H9 (cell line): ENCODE results near the gene UBIAD1. TPM values are rescaled to one million over a fixed set of nuclear protein-coding genes. Genes with fewer than 3 reads are reported as not detected.

ENCODE experiments used
- DNase-seq: peaks from one replicate; pipeline ENCODE4 v3.0.0-alpha.2; 2017
- H2AFZ ChIP-seq: one replicate; pipeline ENCODE4 v1.6.1; 2013; ENCODE audit warnings: mild to moderate bottlenecking, low read length, control low read depth, moderate library complexity
- H2AK5ac ChIP-seq: 2 replicates; pipeline ENCODE4 v1.6.1; 2013; ENCODE audit warnings: low read length, control low read depth, mixed read lengths; ENCODE audit not compliant: insufficient read length
- H2BK120ac ChIP-seq: one replicate; pipeline ENCODE4 v1.6.1; 2013; ENCODE audit warnings: low read depth, mild to moderate bottlenecking, low read length, control low read depth, inconsistent platforms; ENCODE audit not compliant: poor library complexity, severe bottlenecking
- H2BK12ac ChIP-seq: 2 replicates; pipeline ENCODE4 v1.6.1; 2013; ENCODE audit warnings: low read length, control low read depth, mixed read lengths, low read depth; ENCODE audit not compliant: insufficient read length
- H2BK15ac ChIP-seq: 2 replicates; pipeline ENCODE4 v1.6.1; 2013; ENCODE audit warnings: low read depth, low read length, control low read depth
- H2BK20ac ChIP-seq: one replicate; pipeline ENCODE4 v1.6.1; 2013; ENCODE audit warnings: low read depth, mild to moderate bottlenecking, low read length, control low read depth, inconsistent platforms; ENCODE audit not compliant: poor library complexity, severe bottlenecking
- H2BK5ac ChIP-seq: 2 replicates; pipeline ENCODE4 v1.6.1; 2013; ENCODE audit warnings: low read length, control low read depth, mixed read lengths; ENCODE audit not compliant: insufficient read length
- H3K14ac ChIP-seq: 2 replicates; pipeline ENCODE4 v1.6.1; 2013; ENCODE audit warnings: low read length, control low read depth; ENCODE audit not compliant: insufficient read depth
- H3K18ac ChIP-seq: 2 replicates; pipeline ENCODE4 v1.6.1; 2013; ENCODE audit warnings: low read depth, mild to moderate bottlenecking, mixed read lengths, low read length, control low read depth; ENCODE audit not compliant: insufficient read length
- H3K23ac ChIP-seq: 2 replicates; pipeline ENCODE4 v1.6.1; 2013; ENCODE audit warnings: low read length, control low read depth, mixed read lengths, low read depth; ENCODE audit not compliant: insufficient read length
- H3K23me2 ChIP-seq: 2 replicates; pipeline ENCODE4 v1.6.1; 2013; ENCODE audit warnings: low read depth, mild to moderate bottlenecking, mixed read lengths, low read length, control low read depth; ENCODE audit not compliant: insufficient read length, poor library complexity, severe bottlenecking
- H3K27ac ChIP-seq: 2 replicates; pipeline ENCODE4 v1.5.1; 2013; ENCODE audit warnings: low read length, control low read depth, mixed read lengths, low read depth; ENCODE audit not compliant: insufficient read length
- H3K27me3 ChIP-seq: 2 replicates; pipeline ENCODE4 v1.6.1; 2013; ENCODE audit warnings: low read length, control low read depth, inconsistent platforms; ENCODE audit not compliant: insufficient read depth
- H3K4ac ChIP-seq: 2 replicates; pipeline ENCODE4 v1.6.1; 2013; ENCODE audit warnings: low read depth, mild to moderate bottlenecking, control low read depth, inconsistent platforms, low read length, moderate library complexity
- H3K4me1 ChIP-seq: 2 replicates; pipeline ENCODE4 v1.6.1; 2013; ENCODE audit warnings: low read length, control low read depth, inconsistent platforms; ENCODE audit not compliant: insufficient read depth
- H3K4me2 ChIP-seq: 2 replicates; pipeline ENCODE4 v1.6.1; 2013; ENCODE audit warnings: low read length, control low read depth, mixed read lengths; ENCODE audit not compliant: insufficient read length, insufficient read depth
- H3K56ac ChIP-seq: 2 replicates; pipeline ENCODE4 v1.6.1; 2013; ENCODE audit warnings: low read depth, mild to moderate bottlenecking, mixed read lengths, low read length, control low read depth; ENCODE audit not compliant: insufficient read length
- H3K79me1 ChIP-seq: 2 replicates; pipeline ENCODE4 v1.6.1; 2013; ENCODE audit warnings: low read depth, mild to moderate bottlenecking, moderate library complexity, low read length, control low read depth, inconsistent platforms; ENCODE audit not compliant: insufficient read depth, poor library complexity, severe bottlenecking
- H3K79me2 ChIP-seq: 2 replicates; pipeline ENCODE4 v1.6.1; 2013; ENCODE audit warnings: low read length, control low read depth, inconsistent platforms; ENCODE audit not compliant: insufficient read depth
- H3K9ac ChIP-seq: 2 replicates; pipeline ENCODE4 v1.6.1; 2013; ENCODE audit warnings: low read length, control low read depth, mixed read lengths; ENCODE audit not compliant: insufficient read length; ENCODE audit errors: extremely low read depth
- H3K9me3 ChIP-seq: one replicate; pipeline ENCODE4 v1.6.1; 2013; ENCODE audit warnings: low read depth, low read length, inconsistent platforms; ENCODE audit not compliant: control insufficient read depth
- H3T11ph ChIP-seq: one replicate; pipeline ENCODE4 v1.6.1; 2013; ENCODE audit warnings: mild to moderate bottlenecking, low read length, control low read depth, inconsistent platforms
- H4K20me1 ChIP-seq: one replicate; pipeline ENCODE4 v1.6.1; 2013; ENCODE audit not compliant: control insufficient read depth, insufficient read length, insufficient read depth
- H4K5ac ChIP-seq: 2 replicates; pipeline ENCODE4 v1.6.1; 2013; ENCODE audit warnings: low read depth, mild to moderate bottlenecking, mixed read lengths, low read length, control low read depth; ENCODE audit not compliant: insufficient read length
- H4K8ac ChIP-seq: replicated peaks from 2 replicates; pipeline ENCODE4 v1.6.1; 2013; ENCODE audit warnings: low read length, control low read depth, mixed read lengths, low read depth; ENCODE audit not compliant: insufficient read length
- H4K91ac ChIP-seq: 2 replicates; pipeline ENCODE4 v1.6.1; 2013; ENCODE audit warnings: low read depth, mild to moderate bottlenecking, moderate library complexity, mixed read lengths, low read length, control low read depth; ENCODE audit not compliant: insufficient read length
- H3K27ac Mint-ChIP-seq, 3 experiments: 2 replicates in 2 of 3; 3 replicates in 1 of 3; pipeline ENCODE4 v1.8.0; 2020 to 2021; ENCODE audit warnings: mixed read lengths in 3 of 3, mild to moderate bottlenecking in 1 of 3, moderate library complexity in 1 of 3
- H3K27me3 Mint-ChIP-seq: 2 replicates; pipeline ENCODE4 v1.8.0; 2021; ENCODE audit warnings: low read depth, mild to moderate bottlenecking, moderate library complexity, mixed read lengths
- H3K36me3 Mint-ChIP-seq, 3 experiments: 2 replicates in 2 of 3; 3 replicates in 1 of 3; pipeline ENCODE4 v1.8.0; 2020 to 2021; ENCODE audit warnings: low read depth in 3 of 3, mixed read lengths in 3 of 3; ENCODE audit not compliant: insufficient read depth in 1 of 3
- H3K4me1 Mint-ChIP-seq, 2 experiments: 2 replicates each; pipeline ENCODE4 v1.8.0; 2020; ENCODE audit warnings: mixed read lengths in 2 of 2
- H3K4me3 Mint-ChIP-seq, 2 experiments: 2 replicates in 1 of 2; 3 replicates in 1 of 2; pipeline ENCODE4 v1.8.0; 2020 to 2021; ENCODE audit warnings: mild to moderate bottlenecking in 2 of 2, mixed read lengths in 2 of 2, moderate library complexity in 1 of 2
- H3K9me3 Mint-ChIP-seq, 2 experiments: 2 replicates in 1 of 2; 3 replicates in 1 of 2; pipeline ENCODE4 v1.8.0; 2020; ENCODE audit warnings: mild to moderate bottlenecking in 2 of 2, mixed read lengths in 2 of 2, moderate library complexity in 1 of 2
- CTCF ChIP-seq: fragments of 200-600 bp; sonication (generic); conservative IDR thresholded peaks from 3 replicates; pipeline ENCODE4 v1.8.0; 2021; ENCODE audit warnings: antibody characterized with exemption, mild to moderate bottlenecking
- WGBS: extraction: QIAGEN DNeasy Blood & Tissue Kit; methylation state at CpG from one replicate; pipeline ENCODE4 v1.1.7; 2013; ENCODE audit warnings: missing lambda C conversion rate, low lambda C conversion rate, mixed read lengths; ENCODE audit not compliant: insufficient read length; ENCODE audit errors: extremely low coverage; 5-methylcytosine and 5-hydroxymethylcytosine counted together
- total RNA-seq: library from RNA; stranded (reverse); gene quantifications from 2 replicates; pipeline ENCODE4 v1.2.1, GENCODE V29; 2021

The UBIAD1 gene
- total RNA-seq, 1 experiment from 2014 or later: 30.2 TPM

GRCh38 chr1:11227106-11228077, 45.6 kb upstream of the UBIAD1 start:
- no peak overlapping the region for H3K23ac ChIP-seq
- H3K18ac ChIP-seq: no peak overlapping the region
- H4K8ac ChIP-seq: no peak overlapping the region
- no peak for DNase-seq
- Mint-ChIP-seq H3K4me1 (no peaks in the 10 kb centered on the region), H3K9me3 (no peaks in the 10 kb centered on the region), H3K4me3 (no peak overlapping the region), H3K27me3 (no peaks in the 10 kb centered on the region), H3K27ac (no peak overlapping the region; a peak in 1 of 7 replicates), H3K36me3 (peaks cover 35 to 79% (median 73%) of the 10 kb centered on the region in 3 experiments; a peak in 6 of 7 replicates)
- H2AK5ac ChIP-seq: no peak overlapping the region
- no peak overlapping the region for H3K14ac ChIP-seq
- no peaks in the 10 kb centered on the region for H3K27me3 ChIP-seq
- no peak overlapping the region for H2BK5ac ChIP-seq
- H3T11ph ChIP-seq: no peak overlapping the region
- no peak overlapping the region for H3K56ac ChIP-seq
- H2BK120ac ChIP-seq: no peak overlapping the region
- no peak overlapping the region for H2BK15ac ChIP-seq
- no peaks in the 10 kb centered on the region for H3K4me1 ChIP-seq
- no peaks in the 10 kb centered on the region for H3K79me2 ChIP-seq
- no peak overlapping the region for H4K91ac ChIP-seq
- H3K23me2 ChIP-seq: no peaks in the 10 kb centered on the region
- no peak for TF ChIP-seq CTCF
- no peaks in the 10 kb centered on the region for H3K9me3 ChIP-seq
- no peak overlapping the region for H3K9ac ChIP-seq
- H2BK20ac ChIP-seq: no peak overlapping the region
- H4K5ac ChIP-seq: no peak overlapping the region
- H3K4me2 ChIP-seq: no peak overlapping the region
- H2BK12ac ChIP-seq: no peak overlapping the region
- WGBS: no CpG with 5 or more reads among the region's 10 CpGs
- peaks cover 2% of the 10 kb centered on the region for H4K20me1 ChIP-seq
- H3K27ac ChIP-seq: no peak overlapping the region
- H3K79me1 ChIP-seq: no peaks in the 10 kb centered on the region
- H3K4ac ChIP-seq: no peak overlapping the region
- H2AFZ ChIP-seq: no peak overlapping the region
